NCI-H345 treated with DMSO at 0.1 percent for 48 hours (cell line): ENCODE measurements around the gene IL31RA.

Experiments used
- DNase-seq: peaks from one replicate; lab custom pipeline; 2025; ENCODE audit not compliant: unreplicated experiment; lab: John Stamatoyannopoulos, UW

IL31RA gene

GRCh38 chr5:55858104-55858503, 6.9 kb downstream of the IL31RA start:
- no peak for DNase-seq

- no peak for DNase-seq
Observed at GRCh38 chr5:55860288-55860687, 9.1 kb downstream of the IL31RA start.

DNA sequence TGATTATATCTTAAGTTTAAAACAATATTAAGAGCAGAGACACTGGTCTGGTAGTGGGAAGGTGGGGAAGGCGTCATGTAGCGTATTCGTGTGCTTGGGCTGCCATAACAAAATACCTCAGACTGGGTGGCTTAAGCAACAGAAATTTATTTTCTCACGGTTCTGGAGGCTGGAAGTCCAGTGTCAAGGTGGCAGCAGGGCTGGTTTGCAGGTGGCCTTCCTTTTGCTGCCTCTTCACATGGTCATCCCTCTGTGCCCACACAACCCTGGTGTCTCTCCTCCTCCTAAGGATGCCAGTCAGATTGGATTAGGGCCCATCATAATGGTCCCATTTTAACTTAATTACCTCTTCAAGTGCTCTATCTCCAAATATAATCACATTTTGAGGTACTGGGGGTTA, 9.6 kb downstream of the IL31RA start:
- DNase-seq = no peak

DNA sequence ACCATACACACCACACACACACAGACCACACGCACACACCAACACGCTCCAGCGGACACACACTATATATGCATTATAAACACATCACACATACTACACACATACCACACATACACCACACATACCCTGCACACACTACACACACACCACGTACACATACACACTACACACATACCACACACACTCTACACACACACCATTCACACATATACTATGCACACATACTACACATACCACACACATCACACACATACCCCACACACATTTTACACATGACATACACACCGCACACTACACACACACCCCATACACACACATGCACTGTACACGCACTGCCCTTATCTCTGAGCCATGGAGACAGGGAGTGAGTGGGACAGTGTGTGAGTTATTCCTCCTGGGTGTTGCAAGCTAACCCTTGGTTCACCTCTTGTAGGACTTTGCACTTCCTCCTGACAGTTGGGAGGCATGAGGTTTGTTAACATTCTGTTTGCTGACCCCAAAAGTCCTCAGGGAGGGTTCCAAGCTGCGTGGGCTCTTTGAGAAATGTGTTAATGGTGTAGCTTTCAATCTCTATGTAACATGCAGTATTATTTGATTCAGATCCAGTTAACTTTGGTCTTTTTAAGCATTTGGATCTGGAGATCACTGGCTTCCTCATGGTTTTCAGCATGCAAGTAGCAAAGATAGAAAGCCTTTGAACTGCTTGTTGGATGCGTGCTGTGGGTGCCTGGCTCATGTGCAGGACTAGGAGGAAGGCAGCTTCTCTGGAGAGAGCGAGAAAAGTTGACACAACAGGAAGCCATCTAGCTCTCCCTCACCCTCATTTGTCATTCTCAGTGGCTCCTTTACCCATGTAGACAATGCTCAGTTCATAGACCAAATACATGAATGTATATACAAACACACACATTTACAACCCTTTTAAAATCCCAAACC, 13.7 kb downstream of the IL31RA start:
- no peak for DNase-seq

DNA sequence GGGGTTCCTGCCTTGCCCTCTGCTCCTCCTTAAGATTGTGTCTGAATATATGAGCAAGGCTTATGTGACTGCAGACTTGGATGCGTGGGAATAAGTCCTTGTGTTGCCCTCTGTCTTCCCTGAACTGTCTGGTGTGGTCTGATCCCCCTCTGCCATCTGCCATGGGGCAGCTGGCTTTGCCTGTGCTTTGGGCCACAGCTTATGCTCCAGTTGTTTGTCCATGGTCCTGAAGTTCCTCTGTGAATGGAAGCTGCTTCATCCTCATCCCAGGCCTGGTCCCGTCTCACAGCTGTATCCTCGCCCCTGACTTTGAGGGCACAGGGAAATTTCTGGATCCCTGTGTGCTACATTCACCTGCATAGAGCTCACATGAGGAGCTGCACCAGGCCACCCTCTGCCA, 14.7 kb downstream of the IL31RA start:
- no peak for DNase-seq

DNA sequence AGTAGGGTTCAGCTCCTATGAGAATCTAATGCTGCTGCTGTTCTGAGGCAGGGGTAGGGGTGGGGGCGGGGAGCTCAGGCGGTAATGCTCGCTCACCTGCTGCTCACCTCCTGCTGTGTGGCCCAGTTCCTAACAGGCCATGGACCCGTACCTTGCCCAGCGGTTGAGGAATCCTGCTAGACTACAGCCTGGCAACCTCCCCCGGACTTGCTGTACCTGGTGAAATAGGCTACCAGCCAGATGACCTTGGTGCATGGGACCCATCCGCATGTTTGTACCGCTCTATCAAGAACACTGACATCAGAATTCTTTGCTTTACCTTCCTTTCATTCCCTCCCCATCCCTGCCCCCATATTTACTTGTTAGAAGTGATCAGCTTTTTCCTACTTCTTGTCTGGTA, 15.3 kb downstream of the IL31RA start:
- no peak for DNase-seq

DNA sequence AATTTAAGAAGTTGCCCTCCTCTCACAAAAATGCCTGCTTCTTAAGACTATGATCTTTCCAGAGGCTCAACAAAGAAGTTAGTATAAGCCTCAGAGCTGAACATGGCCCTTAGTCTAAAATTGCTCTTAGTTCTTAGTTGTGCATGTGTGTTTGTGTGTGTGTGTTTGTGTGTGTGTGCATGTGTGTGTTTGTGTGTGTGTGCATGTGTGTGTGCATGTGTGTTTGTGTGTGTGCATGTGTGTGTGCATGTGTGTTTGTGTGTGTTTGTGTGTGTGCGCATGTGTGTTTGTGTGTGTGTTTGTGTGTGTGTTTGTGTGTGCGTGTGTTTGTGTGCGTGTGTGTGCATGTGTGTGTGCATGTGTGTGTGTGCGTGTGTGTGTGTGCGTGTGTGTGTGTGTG, 15.8 kb downstream of the IL31RA start:
- no peak for DNase-seq

GRCh38 chr5:55868846-55869245, 17.7 kb downstream of the IL31RA start:
- no peak for DNase-seq

DNA sequence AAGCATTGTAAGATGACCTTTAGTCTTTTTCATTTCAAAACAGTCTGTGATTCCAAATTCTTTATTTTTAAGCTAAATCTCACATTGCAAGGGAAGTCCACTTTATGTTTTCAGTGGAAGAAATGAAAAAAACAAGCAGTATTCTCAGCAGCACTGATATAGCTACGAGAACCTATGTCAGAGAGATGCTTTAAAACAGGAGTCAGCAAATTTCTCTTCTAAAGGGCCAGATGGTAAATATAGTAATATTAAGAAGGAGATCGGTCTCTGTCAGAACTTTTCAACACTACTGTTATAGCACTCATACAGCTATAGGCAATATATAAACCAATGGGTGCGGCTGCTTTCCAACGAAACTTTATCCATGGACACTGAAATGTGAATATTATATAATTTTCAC, 18.7 kb downstream of the IL31RA start:
- DNase-seq = no peak

DNA sequence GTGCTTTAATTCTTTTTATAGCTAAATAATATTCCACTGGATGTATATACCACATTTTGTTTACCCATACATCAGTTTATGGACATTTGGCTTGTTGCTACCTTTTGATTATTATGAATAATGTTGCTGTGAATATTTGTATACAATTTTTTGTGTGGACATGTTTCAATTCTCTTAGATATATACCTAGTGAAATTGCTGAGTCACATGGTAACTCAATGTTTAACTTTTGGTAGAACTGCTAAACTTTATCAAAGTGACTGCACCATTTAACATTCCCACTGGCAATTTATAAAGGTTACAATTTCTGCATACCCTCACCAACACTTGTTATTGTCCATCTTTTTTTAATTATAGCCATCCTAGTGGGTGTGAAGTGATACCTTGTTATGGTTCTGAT, 22.1 kb downstream of the IL31RA start:
- no peak for DNase-seq

DNA sequence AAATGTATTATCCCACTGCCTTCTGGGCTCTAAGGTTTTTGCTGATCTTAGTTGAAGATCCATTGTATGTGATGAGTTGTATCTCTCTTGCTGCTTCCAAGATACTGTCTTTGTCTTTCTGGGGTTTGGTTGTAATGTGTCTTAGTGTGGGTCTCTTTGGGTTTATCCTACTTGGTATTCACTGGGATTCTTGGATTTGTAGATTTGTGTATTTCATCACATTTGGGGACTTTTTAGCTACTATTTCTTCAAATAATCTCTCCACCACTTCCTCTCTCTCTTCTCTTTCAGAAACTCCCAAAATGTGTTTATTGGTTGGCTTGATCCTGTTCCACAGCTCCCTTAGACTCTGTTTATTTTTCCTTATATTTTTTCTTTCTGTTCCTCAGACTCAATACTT, 26.5 kb downstream of the IL31RA start:
- no peak for DNase-seq

- no peak for DNase-seq
Observed at GRCh38 chr5:55880453-55880852, 29.3 kb downstream of the IL31RA start.

DNA sequence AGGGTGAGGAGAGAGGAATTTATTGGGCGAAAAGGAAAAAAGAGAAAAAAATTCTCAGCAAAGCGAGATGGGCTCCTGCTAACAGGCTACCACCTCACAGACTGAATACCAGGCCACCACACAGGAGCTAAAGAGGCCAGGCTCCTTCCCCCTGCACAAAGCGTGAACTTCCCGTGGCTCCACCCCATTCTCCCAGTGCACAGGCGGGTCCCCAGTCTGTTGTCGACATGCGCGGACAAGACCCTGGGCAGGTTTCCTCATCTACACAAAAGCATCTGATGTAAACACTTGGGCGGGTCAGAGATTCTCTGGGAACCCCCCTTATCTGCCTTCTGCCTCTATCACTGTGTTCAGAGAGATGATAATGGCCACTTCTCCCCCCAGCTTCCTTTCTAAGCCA, 34.2 kb downstream of the IL31RA start:
- DNase-seq = no peak

GRCh38 chr5:55888205-55888604, 37.0 kb downstream of the IL31RA start:
- no peak for DNase-seq

DNA sequence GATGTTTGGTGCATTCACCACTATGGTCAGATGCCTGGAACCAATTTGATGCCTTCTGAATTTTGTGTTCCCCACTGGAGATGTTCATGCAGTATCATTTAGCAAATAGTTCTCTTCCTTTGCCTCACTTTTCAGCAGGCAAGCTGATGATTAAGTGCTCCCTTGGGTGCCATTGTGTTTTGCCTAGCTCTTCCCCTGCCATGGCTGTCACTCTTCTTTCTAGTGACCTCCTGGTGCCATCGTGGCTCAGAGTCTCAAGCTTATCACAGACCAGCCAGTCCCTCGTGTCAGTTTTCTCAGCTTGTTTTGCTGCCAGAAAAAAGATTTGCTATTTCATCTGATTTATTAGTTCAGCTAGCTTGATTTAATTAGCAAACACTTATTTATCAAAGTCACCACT, 41.3 kb downstream of the IL31RA start:
- DNase-seq = no peak

- DNase-seq = no peak
Observed at GRCh38 chr5:55894135-55894534, 43.0 kb downstream of the IL31RA start.

- DNase-seq = no peak
Observed at GRCh38 chr5:55895346-55895745, 44.2 kb downstream of the IL31RA start.

DNA sequence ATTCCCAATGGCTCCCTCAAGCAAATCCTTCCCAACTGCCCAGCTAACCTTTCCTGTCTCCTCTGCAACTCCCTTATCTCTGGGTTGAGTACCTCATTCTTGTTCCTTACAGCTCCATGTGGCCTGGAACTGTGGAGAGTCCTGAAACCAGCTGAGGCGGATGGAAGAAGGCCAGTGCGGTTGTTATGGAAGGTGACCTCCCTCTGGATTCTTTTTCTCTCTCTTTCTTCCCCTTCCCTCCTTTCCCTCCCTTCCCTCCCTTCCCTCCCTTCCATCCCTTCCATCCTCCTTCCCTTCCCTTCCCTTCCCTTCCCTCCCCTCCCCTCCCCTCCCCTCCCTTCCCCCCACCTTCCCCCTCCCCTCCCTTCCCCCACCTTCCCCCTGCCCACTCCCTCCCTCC, 45.1 kb downstream of the IL31RA start:
- no peak for DNase-seq

GRCh38 chr5:55896663-55897062, 45.5 kb downstream of the IL31RA start:
- no peak for DNase-seq

- no peak for DNase-seq
Observed at GRCh38 chr5:55897206-55897894, 46.2 kb downstream of the IL31RA start.

DNA sequence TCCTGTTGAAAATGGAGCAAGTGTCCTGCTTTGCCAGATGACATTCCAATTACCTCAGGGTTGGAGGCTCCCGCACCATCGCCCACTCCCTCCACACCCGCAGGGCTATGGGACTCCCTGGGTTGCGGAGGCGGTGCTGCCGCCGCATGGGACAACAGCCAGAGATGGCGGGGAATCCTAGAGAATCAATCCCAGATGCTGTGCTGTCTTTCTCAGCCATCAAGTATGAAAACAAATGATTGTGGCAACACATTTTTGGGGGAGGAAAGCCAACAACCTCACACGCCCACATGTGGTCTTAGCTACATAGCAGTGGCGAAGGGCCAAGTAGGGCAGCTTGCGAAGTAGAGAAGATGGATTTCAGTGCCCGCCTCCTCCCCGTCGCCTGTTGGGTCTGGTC, 46.7 kb downstream of the IL31RA start:
- DNase-seq = no peak

DNA sequence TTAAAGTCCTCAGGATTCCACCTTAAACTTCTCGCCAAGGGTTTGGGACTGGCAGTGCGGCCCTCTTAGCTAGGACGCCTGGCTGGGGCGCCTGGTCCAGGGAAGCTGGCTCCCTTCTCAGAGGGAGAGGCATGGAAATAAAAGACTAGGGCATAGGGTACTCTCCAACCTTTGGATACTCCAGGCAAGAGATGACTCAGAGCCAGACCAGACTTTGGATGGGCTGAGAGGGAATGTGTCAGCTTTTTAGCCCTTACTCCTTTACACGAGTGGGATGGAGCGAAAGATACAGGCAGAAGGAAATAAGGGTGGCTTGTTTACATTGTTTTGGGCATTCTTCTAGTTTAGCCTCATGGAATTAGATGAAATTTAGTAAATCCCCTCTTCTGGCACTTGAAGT, 48.2 kb downstream of the IL31RA start:
- no peak for DNase-seq
